Hematopoietic multipotent progenitor cell treated with erythropoietin and hydrocortisone succinate and interleukin-3 and kit ligand, for 8 days (in vitro differentiated cells): ENCODE results near the gene RAE1.

Experiments
- DNase-seq: peaks from one replicate; pipeline ENCODE4 v3.0.0-alpha.2; 2015

The RAE1 gene

DNA sequence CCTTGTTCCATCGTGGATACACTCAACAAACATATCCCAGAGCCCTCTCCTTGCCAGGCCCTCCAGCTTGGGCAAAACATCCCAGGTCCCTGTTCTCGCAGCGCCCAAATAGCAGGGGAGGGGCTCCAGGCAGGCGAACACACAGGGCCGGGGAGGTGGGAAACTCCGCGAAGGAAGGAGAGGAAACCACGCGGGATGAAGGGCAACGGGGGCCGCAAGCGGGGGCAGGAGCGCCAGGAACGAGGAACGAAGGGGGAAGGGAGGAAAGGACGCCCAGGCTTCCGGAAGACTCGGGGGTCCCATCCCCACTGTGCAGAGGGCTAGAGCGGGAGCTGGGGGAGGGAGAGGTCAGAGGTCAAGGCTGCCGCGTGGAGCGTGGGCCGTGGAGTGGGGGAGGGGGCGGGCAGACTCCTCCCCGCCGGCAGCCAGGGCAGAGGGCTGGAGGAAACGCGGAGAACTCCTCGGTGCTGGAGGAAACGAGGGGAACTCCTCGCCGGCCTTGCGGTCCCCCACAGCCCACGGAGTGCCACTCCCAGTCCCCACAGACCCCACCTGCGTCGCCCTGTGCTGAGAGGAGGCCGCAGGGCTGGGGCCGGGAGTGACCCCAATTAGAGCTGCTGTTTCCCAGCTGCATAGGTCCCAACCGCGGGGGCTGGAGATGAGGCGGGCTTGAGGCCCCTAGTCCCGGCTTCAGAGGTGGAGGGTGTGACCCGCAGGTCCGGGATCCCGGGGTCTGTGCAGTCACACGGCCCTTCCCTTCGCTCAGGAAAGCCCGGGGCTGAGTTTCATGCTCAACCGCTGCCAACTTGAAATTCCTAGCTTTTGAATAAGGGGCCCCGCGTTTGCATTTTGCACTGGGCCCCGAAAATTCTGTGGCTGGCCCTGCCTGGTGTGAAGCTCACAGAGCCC, 38.9 kb downstream of the RAE1 start:
- peak; percentile 41 for DNase-seq

DNA sequence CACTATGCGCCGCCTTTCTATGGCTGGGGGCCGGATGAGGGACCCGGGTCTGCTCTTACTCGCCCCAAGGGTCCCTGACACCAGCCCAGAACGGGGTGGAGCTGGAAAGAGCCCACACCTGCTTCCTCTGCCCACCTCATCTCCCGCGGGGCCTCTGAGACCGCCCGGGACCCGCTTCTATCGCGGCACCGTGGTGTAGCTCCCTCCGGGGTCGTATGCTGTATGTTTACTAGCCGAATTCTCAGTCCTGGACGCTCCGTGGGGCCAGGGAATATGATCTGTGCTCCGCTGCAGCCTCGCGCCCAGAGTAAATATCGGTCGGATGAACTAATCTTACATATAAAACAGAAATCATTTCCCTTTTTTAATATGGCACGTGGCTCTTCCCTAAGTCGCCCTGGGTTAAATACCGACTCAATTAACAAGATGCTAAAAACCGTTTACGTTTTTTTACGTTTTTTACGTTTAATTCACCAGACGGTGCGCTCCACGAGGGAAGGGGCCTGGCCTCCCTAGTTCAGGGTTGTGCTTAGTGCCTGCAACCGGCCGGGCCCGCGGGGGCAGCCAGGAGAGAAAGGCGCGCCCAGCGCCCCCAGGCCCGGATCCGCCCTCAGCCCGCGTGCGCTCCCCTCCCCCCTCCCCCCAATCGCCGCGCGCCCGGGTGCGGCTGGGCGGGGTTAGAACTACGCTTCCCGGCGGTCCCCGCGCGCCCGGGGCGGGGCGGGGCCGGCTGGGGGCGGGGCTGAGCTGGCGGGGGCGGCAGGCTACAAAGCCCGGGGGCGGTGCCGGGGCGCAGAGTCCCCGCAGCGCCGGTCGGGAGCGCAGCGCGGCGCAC, 39.8 kb downstream of the RAE1 start, which contains the start of gene RBM38:
TSS of gene RBM38 (plus strand) at position 793 of the 835 bp plus-strand sequence. CDS start 186 bp downstream, outside the sequence.
- DNase-seq: peak; percentile 70

DNA sequence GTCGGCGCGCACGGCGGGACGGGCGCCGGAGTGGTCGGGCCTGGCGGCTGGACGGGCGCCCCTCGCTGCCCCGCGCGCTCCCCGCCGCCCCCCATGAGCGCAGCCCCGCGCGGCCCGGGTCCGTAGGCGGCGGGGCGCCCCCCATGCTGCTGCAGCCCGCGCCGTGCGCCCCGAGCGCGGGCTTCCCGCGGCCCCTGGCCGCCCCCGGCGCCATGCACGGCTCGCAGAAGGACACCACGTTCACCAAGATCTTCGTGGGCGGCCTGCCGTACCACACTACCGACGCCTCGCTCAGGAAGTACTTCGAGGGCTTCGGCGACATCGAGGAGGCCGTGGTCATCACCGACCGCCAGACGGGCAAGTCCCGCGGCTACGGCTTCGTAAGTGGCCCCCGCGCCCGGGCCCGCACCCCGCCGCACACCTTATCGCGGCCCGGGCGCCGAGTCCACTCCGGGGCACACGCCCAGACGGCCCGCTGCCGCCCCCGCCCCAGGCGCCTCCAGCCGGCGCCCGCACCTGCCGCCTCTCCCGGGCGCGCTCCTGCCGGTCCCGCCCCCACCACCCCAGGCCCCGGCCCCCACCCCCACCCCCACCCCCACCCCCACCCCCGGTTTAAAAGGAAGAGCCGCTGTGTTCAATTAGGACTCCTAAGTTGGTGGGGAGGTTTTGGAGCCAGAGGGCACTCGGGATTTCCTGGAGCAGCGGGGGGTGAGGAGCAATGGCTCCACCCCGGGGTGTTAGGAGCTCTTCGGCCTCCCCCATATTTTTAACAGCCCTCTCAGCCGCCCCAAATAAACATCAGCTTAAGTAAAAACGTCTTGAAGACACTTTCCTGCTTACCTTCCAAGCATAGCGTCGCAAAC, 40.6 kb downstream of the RAE1 start:
- DNase-seq: peak; percentile 44

DNA sequence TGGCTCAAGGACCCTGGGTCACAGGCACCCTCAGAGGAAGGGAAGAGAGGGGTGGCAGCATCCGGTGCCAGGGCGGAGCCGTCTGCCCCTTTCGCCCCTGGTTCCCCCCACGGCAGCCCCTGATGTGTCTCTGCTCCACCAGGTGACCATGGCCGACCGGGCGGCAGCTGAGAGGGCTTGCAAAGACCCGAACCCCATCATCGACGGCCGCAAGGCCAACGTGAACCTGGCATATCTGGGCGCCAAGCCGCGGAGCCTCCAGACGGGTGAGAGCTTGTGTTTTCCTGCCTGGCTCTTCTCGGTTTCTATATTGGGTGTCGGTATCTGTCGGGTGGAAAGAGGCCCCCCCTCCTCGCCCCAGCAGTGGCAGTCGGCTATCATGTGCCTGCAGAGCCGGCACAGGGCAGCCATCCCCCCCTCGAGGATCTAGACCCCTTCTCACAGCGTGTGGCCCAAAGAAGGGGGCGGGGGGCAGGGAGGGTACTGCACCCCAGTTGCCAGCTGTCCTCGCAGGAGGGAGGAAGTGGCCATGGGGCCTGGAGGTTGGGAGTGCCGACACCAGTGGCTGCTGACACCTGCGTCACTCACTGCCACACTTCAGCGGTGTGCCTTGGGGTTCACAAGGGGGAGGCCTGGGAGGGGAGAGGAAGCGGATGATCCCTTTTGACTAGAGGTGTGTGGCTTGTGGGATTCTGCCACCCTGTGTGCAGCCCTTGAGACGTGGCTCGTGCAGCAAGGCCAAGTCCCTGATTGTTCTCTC, 41.6 kb downstream of the RAE1 start:
- peak; percentile 56 for DNase-seq

DNA sequence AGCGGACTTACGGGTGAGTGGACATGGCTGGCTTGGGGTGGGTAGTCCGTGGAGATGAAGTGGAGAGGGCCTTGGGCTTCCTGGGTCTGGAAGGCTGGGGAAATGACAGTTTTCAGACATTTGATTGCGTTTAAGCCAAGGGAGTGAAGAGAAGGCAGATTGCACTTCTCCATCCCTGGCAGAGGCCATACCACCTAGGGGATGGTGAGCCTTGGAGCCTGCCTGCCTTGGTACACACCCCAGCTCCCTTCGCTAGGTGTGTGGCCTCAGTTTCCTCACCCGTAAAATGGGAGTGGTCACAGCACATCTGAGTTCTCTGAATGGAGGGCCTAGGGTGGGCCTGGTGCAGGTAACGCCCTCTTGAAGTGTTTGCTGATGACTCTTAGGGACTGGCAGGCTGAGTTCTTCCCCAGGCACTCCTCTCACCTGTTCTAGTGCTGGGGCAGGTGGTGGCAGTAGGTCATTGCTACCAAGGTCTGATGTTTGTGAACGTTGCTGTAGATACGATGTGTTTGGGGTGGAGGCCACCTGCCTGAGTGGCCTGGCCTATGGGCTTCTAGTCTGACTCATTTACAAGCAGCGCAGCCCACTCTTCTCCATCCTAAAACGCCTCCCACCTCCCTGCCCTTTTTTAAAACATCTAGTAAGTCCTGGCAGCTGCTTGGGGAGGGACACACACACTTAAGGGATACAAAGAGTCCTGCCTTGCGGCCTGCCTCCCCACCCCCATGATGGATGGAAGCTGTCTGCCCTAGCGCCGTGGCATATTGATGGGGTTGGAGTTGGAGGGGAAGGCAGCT, 42.5 kb downstream of the RAE1 start:
- no peak for DNase-seq

DNA sequence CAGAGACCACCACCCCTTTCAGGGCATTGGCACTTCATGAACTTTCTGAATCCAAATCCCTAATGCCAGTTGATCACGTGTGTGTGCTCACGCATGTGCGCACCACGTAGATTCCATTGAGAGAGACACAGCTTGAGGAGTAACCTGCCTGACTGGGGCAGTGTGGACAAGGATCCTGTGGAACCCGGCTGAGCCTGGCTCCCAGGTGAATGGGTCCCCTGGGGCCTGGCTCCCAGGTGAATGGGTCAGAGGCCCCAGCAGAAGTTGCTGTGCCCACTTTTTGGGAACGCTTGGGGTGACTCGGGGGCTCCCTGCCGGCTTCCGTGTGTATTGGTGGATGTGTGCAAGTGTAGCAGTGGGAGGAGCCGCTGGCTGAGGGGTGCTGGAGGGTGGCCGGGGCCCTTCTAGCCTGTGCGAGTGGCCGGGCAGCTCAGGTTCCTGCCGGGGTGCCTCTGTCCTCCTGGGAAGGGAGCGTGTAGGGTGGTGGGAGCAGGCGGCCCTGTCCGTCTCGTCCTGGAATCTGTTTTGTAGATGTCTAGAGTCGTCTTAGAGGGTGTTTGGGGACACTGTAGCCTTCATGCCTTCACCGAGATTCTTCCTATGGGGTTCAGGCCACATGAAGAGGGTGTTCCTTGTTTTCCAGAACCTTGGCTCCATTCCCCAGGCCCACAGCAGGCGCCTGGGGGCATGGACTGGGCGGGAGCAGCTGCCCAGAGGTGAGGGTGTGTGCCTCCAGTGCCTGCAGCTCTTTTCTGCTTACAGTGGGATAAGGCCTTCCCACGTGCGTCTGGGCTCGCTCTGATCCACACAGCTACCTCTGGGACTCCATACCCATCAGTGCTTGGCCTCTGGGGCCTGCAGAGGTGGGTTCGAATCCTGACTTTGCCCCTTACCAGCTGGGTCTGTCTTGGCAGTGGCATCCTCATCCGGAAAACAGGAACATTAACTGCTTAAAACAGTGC, 43.3 kb downstream of the RAE1 start:
- no peak for DNase-seq

DNA sequence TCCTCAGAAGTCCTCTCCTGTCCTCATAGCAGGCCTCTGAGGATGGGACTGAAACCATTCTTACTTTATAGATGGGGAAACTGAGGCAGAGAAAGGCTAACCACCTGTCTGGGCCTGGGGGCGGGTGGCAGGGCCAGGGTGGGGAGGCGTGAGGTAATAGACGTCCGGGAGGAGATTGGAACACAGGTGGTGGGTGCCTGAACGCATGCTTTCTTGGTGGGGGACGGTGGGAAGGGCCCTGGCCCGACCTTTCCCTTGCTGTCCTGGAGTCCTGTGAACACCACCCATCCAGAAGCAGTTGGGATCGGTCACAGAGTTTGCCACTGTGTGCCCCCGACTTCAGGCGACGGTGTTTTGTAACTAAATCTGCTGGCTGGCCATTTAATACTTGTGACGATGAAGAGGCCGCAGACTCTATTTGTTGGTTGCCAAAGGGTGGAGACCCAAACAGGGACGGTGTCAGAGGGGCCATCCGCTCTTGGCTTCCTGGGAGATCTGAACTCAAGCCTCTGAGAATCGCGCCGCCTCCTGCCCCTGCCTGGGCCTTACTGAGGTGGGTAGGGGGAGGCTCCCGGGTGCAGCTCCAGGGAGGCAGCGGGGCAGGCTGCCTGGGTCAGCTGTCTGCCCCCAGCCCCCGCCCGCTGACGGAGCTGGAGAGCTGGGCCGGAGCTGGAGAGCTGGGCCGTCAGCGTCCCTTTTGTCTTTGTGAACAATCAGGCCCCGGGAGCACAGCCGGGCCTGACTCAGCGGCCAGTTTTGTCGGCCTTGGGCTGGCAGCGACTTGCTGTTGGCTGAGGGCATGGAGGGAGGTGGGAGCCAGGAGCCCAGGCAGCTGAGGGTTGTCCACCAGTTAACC, 44.3 kb downstream of the RAE1 start:
- DNase-seq: no peak

DNA sequence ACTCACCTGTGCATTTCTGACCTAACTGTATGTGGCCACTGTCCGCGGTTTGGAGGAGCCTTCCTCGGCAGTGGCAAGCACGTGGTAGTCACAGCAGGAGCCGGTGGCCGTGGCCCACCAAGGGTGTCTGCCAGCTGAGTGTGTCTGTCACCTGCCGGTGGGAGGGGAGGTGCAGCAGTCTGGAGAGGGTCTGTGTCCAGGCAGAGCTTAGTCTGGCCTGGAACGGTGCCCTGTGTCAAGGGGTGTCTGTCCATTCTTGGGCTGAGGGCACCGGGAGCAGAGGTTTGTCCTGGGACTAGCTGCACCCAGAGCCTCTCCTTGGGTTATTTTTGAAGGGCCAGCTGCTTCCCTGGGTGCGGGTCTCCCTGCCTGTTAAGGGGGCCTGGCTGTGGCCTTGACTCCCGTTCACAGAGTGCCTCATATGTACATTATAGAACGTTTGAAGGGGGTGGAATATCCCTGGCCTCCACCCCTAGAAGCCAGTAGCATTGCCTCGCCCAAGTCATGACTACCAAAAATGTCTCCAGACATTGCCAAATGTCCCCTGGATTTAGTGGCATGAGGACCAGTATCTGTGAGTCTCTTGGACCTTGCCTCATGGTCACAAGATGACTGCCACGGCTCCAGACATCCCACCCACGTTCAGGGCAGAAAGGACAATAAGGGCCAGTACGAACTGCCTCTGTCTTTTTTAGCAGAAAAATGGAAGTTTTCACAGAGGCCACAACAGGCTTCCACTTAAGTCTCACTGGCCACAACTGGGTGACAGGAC, 45.3 kb downstream of the RAE1 start:
- no peak for DNase-seq

DNA sequence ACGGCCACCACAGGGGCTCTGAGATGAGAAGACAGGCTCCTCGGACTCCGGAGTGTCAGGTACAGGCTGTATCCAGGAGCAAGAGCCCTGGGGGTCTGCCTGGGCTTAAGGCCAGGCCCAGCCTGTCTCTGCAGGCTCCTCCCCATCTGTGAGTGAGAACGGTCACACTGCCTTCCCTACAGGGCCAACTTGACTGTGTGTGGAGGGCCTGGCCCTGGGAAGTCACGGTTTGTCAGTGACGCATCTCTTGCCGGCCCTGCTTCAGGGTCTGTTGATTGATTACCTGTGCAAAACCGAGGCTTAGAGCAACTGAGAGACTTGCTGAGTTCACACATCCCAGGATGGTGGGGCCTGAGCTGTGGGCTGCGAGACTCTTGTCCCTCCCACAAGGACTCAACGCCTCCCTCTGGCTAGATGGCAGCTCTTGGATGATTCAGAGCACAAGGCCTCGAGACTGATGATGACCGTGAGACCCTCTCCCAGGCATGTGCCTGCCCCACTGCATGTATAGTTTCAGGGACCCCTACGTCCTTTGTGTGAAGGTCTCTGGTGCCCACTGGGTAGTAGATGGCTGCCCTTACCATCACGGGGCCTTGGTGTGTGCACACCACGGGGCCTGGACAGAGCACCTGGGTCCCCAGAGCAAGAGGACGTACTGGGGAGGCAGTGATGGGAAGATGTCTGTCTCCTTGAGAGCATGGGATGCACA, 46.1 kb downstream of the RAE1 start:
- no peak for DNase-seq

DNA sequence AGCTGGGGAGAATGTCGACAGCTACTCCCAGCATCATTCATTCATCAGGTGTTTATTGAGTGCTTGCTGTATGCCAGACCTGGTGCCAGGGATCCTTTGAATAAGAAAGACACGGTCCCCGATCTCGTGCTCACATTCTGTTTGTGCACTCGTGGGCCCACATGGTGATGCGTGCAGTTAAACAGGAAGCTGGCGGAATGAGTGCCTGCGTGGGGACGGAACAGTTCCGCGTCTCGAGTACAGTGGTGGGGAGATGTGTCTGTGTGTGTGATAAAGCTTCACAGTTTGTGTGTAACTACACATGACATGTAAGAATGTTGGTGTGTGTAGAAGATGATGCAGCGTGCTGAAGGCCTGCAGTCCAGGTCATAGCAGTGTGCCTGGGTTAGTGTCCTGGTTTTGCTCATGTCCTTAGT, 46.6 kb downstream of the RAE1 start:
- no peak for DNase-seq

DNA sequence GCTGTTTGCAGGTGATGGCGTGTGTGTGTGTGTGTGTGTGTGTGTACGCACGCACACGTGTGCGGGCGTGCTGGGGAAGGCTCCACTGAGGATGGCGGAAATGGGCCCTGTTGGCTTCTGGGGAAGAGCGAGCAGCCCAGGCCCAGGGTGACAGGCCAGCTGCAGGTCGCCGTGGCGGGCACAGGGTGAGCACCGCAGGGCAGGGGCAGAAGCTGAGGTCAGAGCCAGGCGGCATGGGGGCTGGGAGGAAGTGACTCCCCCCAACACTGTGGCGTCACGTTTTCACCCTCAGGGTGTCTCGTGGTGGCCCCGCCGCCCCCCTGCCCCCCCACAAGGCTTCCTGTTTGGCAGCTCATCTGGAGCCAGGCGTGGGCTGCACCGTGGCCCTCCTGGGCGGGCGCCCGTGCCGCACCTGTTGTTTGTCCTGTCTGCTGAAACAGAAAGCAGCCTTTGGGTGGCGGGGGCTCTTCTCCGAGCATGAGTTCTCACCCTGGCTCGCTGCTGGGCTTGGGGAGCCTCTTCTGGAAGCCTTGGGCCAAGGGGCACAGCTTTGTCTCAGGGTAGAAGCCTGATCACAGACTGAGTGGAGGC, 47.3 kb downstream of the RAE1 start:
- no peak for DNase-seq

DNA sequence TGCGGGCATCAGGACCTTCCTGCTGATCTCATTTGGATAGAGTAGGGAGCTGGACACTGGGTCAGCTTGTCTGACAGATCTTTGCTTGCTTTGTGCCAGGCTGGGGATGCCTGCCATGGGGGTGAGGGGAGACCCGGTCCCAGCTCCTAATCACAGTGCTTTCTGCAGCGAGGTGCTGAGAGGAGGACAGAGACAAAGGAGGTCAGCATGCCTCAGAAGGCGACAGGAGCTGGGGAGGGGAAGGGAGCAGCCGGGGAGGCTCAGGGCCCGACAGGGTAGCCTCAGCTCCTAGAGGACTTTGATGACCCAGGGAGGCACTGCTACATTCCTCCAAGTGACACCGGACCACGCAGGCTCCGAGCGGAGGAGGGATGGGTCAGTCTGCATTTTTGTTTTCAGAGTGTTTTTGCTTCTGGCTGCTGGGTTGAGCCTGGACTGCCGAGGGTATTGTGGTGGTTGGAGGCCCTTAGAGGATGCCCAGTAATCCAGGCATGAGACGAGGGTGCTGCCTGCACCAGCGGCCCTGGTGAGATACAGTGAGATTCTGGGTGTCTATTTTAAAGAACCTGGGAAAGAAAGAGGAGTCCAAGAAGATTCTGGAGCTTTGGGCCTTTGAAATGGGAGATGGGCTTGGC, 48.0 kb downstream of the RAE1 start:
- no peak for DNase-seq

DNA sequence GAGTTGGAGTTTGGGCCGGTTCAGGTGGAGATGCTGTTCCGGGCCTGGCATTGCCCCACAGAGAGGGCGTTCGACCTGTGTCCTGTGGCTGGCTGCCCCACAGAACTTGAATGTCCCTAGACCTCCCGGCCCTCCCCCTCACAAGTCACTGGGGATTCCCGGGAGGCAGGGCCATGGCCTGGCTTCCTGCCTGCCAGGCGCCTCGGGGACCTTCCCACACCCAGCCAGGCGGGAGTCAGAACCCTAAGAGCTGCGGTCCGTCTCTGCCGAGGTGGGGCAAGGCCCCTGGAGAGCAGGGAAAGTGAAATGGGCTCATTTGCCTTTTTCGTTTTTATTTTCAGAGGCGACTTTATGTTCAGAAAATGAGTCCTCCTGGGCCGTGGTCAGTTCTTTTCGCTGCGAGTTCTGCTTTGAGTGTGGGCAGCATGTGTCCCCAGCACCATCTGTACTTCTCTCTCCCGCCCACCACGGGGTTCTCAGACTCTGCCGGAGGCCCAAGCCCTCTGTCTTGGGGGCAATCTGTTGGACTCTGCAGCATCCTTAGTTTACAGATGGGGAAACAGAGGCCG, 48.6 kb downstream of the RAE1 start:
- no peak for DNase-seq

DNA sequence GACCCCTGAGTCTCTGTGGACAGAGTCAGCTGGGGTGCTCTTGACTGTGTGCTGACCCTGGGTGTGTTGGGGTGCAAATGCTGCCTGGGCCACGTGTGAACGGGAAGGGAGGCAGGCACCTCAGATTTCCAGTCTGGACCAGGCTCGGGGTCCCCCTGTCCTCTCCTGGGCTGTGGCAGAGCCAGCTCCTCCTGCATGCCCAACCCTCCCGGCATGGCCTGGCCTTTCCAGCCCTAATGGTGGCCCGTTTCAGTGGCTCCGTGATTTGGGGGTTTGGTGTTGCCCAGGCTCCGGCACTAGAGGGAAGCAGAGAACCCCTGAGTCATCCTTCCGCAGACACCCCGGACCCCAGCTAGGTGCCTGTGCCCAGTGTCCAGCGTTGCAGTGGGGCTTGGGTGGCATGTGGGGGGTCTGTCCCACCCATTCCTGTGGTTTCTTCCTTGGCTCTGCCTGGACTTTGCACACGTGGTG, 49.2 kb downstream of the RAE1 start:
- DNase-seq: no peak

DNA sequence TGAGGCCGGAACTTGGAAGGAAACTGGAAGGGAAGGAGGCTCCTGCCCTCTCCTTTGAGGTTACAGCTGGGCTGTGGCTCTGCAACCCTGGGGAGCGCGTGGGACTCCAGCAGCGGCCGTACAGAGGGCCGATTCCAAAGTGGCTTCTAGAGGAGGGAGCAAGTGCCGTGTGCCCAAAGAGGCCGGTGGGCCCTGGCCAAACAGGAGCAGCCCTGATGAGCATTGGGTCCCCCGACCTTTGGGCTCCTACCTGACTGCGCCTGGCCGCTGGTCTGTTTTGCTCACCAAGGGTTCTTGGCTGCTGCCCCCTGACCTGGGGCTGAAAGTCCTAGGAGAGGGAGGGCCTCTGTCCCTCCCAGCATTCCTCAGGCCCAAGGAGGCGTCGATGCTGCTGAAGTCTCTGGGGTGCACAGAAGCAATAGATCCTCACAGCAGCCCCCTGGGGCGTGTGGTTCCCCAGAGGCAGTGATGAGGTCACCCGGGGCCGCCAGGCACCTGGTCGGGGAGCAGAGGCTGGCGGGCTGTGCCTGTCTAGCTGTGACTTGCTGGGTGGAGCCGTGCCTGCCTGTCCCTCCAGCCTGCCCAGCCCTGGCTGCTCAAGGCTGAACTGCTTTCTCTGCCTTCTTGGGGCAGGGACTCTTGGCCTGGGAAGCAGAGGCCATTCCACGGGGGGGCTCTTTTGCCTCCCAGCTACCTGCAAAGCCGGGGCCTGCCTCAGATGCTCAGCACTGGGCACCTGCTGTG, 49.9 kb downstream of the RAE1 start:
- no peak for DNase-seq
